ENCODE data around the gene ACOT12. TPM values are rescaled to one million over a fixed set of nuclear protein-coding genes. Genes with fewer than 3 reads are reported as not detected.

Gene ACOT12
- total and polyA plus RNA-seq, 8 donors = not detected

DNA sequence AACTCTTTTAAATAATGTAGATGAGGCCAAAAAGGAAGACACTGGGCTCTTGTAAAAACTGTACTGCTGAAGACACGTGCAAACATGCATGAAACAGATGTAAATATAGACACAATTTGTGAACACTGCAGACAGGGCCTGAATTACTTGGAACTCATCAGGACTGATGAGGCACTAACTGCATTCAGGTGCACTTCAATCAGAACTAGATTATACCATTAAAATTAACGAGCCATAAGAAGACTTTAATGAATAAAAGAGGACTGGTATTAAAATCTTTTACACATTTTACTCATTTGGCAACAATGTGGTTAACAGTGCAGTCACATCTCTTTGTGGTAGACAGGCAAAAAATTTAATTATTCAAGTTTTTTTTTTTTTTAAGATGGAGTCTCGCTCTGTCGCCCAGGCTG is 105.9 kb downstream of the ACOT12 start:
- Histone ChIP-seq H3K36me3 (peaks cover 0 to 8% (median 2%) of the 10 kb centered on the region in 4 donors), H3K4me1 (peaks cover 0 to 6% (median 0%) of the 10 kb centered on the region in 4 donors), H3K9me3 (peaks cover 0 to 16% (median 9%) of the 10 kb centered on the region in 4 donors), H3K27ac (no peak overlapping the region), H3K4me3 (no peak overlapping the region), H3K27me3 (no peaks in the 10 kb centered on the region)
- DNase-seq = no peak
- 79 to 90% (median 85%) methylated on average over 4 of the region's 4 CpGs for WGBS, 5 donors
- intact Hi-C loops (cut with DNase I; ENCODE audit: low total_unique reads) = no loop called here
- TF ChIP-seq, protein P1, sequence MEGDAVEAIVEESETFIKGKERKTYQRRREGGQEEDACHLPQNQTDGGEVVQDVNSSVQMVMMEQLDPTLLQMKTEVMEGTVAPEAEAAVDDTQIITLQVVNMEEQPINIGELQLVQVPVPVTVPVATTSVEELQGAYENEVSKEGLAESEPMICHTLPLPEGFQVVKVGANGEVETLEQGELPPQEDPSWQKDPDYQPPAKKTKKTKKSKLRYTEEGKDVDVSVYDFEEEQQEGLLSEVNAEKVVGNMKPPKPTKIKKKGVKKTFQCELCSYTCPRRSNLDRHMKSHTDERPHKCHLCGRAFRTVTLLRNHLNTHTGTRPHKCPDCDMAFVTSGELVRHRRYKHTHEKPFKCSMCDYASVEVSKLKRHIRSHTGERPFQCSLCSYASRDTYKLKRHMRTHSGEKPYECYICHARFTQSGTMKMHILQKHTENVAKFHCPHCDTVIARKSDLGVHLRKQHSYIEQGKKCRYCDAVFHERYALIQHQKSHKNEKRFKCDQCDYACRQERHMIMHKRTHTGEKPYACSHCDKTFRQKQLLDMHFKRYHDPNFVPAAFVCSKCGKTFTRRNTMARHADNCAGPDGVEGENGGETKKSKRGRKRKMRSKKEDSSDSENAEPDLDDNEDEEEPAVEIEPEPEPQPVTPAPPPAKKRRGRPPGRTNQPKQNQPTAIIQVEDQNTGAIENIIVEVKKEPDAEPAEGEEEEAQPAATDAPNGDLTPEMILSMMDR (IDR thresholded peaks at IDR 0.05) = no peak
- TF ChIP-seq POLR2A (IDR thresholded peaks at IDR 0.05) = no peak

DNA sequence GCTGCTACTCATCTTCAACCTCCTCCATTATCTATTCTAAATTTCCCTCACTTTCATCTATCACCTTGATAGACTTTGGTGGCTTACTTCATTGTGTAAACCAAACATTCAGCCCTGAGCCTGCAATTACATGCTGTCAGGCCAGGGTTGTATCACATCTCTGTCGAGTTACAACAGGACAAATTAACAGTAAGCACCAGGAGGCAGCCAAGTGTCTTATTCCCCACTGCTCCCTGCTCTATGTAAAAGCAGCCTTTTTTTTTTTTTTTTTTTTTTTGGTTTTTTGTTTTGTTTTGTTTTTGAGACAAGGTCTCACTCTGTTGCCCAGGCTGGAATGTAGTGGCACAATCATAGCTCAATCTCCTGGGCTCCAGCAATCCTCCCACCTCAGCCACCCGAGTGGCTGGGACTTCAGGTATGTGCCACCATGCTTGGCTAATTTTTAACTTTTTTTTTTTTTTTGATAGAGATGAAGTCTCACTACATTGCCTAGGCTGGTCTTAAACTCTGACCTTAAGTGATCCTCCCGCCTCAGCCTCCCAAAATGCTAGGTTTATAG is 107.8 kb downstream of the ACOT12 start:
- Histone ChIP-seq H3K36me3 (peaks cover 0 to 4% (median 0%) of the 10 kb centered on the region in 4 donors), H3K4me1 (peaks cover 0 to 6% (median 0%) of the 10 kb centered on the region in 4 donors), H3K9me3 (no peaks in the 10 kb centered on the region), H3K27me3 (no peaks in the 10 kb centered on the region), H3K4me3 (no peak overlapping the region), H3K27ac (no peak overlapping the region)
- TF ChIP-seq POLR2AphosphoS5 (IDR thresholded peaks at IDR 0.05) (no peak), EP300 (IDR thresholded peaks at IDR 0.05) (no peak), POLR2A (IDR thresholded peaks at IDR 0.05) (no peak)
- TF ChIP-seq, protein P1 (IDR thresholded peaks at IDR 0.05) = no peak
- DNase-seq = no peak
- intact Hi-C loops (cut with DNase I; ENCODE audit: low total_unique reads) = no loop called here
- 55 to 80% (median 74%) methylated on average over 3 of the region's 3 CpGs for WGBS, 5 donors

DNA sequence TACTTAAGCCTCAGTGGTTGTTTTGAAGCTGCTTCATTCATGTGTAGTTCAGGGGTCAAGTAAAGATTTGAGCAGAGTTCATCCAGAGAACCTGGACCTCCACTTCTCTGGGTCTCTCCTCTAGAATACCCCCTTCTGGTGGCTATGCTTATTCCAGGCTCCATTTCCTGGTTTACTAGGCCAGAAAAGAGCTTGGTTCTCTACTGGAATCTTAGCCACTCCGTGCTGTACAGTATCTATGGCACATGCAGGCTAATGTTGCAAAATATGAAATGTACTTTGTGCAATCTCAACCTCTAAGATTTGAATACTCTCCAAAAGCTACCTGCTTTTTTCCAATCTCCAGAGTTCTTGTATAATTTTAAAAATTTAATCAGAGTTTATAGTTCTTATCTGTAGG is 110.0 kb downstream of the ACOT12 start:
- Histone ChIP-seq H3K4me3 (no peak overlapping the region), H3K27me3 (no peaks in the 10 kb centered on the region), H3K9me3 (no peaks in the 10 kb centered on the region), H3K27ac (no peak overlapping the region), H3K4me1 (peaks cover 0 to 6% (median 0%) of the 10 kb centered on the region in 4 donors), H3K36me3 (peaks cover 0 to 4% (median 0%) of the 10 kb centered on the region in 4 donors)
- DNase-seq = no peak
- no peak for TF ChIP-seq POLR2AphosphoS5 (IDR thresholded peaks at IDR 0.05)
- intact Hi-C loops (cut with DNase I; ENCODE audit: low total_unique reads) = no loop called here
- 87 to 100% (median 91%) methylated on average over 1 of the region's 1 CpG for WGBS, 5 donors

Other genes with a start within 250 kb of the ACOT12 start
- 10 to 100 TPM in 4 of 5 donors, not detected in 1; 10.5 to 86.2 (median 47.8) TPM for gene CKMT2, start 160.8 kb downstream of the ACOT12 start, total RNA-seq
- gene CKMT2, start 160.8 kb downstream of the ACOT12 start, polyA plus RNA-seq = 10 to 100 TPM in 2 of 3 donors, 1 to 10 TPM in 1; 4.6 to 15.1 (median 13.0) TPM
- gene ZCCHC9, start 92.5 kb downstream of the ACOT12 start, total RNA-seq = 10 to 100 TPM; 20.5 to 55.4 (median 32.3) TPM
- 10 to 100 TPM; 22.8 to 36.2 (median 27.3) TPM for gene ZCCHC9, start 92.5 kb downstream of the ACOT12 start, polyA plus RNA-seq